Myocyte (in vitro differentiated cells): Measurements from ENCODE around the gene EFCAB12. TPM values are rescaled to one million over a fixed set of nuclear protein-coding genes. Genes with fewer than 3 reads are reported as not detected.

Experiments used
- total RNA-seq: library from RNA; depleted of rRNA; stranded (reverse); fragments of >200 nt; gene quantifications from 2 replicates; pipeline ENCODE4 v1.2.3, GENCODE V29; 2014

Gene EFCAB12
- total RNA-seq, 1 donor from 2014 or later: 0.35 TPM

Other genes with a start within 250 kb of the EFCAB12 start
- gene CNBP, start 244.7 kb downstream of the EFCAB12 start, total RNA-seq: 398 and 566 TPM in 2 replicates
- 161 and 231 TPM in 2 replicates for gene COPG1, start 179.0 kb downstream of the EFCAB12 start, total RNA-seq
- gene HMCES, start 149.8 kb downstream of the EFCAB12 start, total RNA-seq: 10.6 and 16.1 TPM in 2 replicates
- 15.9 and 16.1 TPM in 2 replicates for gene MBD4, start 11.3 kb upstream of the EFCAB12 start, total RNA-seq
- 8.1 and 10.7 TPM in 2 replicates for gene IFT122, start 11.6 kb upstream of the EFCAB12 start, total RNA-seq
- not detected in 2 replicates for gene RHO, start 100.0 kb upstream of the EFCAB12 start, total RNA-seq
- gene H1-8, start 114.5 kb upstream of the EFCAB12 start, total RNA-seq: not detected in 2 replicates
- 37.7 and 44.2 TPM in 2 replicates for gene PLXND1, start 178.0 kb upstream of the EFCAB12 start, total RNA-seq